K562 (cell line): ENCODE results near the gene ZNF22. TPM values are rescaled to one million over a fixed set of nuclear protein-coding genes. Genes with fewer than 3 reads are reported as not detected.

Experiments used
- ARNT ChIP-seq, 2 experiments: fragments of 450-650 bp; IDR thresholded peaks; 2 replicates each; pipeline ENCODE4 v1.6.1; 2016; ENCODE audit warnings: mild to moderate bottlenecking in 1 of 2
- CCNT2 ChIP-seq: IDR thresholded peaks from 2 replicates; pipeline ENCODE4 v1.6.1; 2011; ENCODE audit warnings: borderline replicate concordance, low read depth, mild to moderate bottlenecking, moderate library complexity, mixed read lengths, low read length; ENCODE audit not compliant: insufficient read length; ENCODE audit errors: extremely low read depth
- CGGBP1 ChIP-seq: fragments of 250-450 bp; sonication (Bioruptor Pico); IDR thresholded peaks from 2 replicates; pipeline ENCODE4 v1.9.0; 2021; ENCODE audit warnings: mild to moderate bottlenecking
- FOXP1 ChIP-seq: sonication (generic); formaldehyde crosslinking; IDR thresholded peaks from 2 replicates; pipeline ENCODE4 v1.8.0; 2022; ENCODE audit warnings: mild to moderate bottlenecking, missing genetic modification reagents
- GTF2A2 ChIP-seq: IDR thresholded peaks from 2 replicates; pipeline ENCODE4 v1.6.1; 2016; ENCODE audit warnings: mild to moderate bottlenecking, missing genetic modification characterization, missing compliant biosample characterization
- HES1 ChIP-seq: fragments of 450-650 bp; IDR thresholded peaks from 2 replicates; pipeline ENCODE4 v1.6.1; 2016; ENCODE audit warnings: low read depth, mild to moderate bottlenecking, moderate library complexity
- KDM4B ChIP-seq, 2 experiments: fragments of 450-650 bp in 1 of 2; sonication (generic) in 1 of 2; IDR thresholded peaks; 2 replicates each; pipeline ENCODE4 v1.6.1; 2016 to 2017; ENCODE audit warnings: borderline replicate concordance in 2 of 2, antibody characterized with exemption in 1 of 2, low read depth in 1 of 2, mild to moderate bottlenecking in 1 of 2
- MEF2D ChIP-seq: conservative IDR thresholded peaks from 2 replicates; pipeline ENCODE4 v1.6.1; 2016; ENCODE audit warnings: low read depth, missing genetic modification characterization, missing compliant biosample characterization
- PCBP1 ChIP-seq: fragments of 200-400 bp; formaldehyde crosslinking; IDR thresholded peaks from 2 replicates; pipeline ENCODE4 v1.6.1; 2018; ENCODE audit warnings: mild to moderate bottlenecking, low read depth, low read length; ENCODE audit not compliant: poor library complexity, severe bottlenecking
- POLR2A ChIP-seq: fragments of 450-650 bp; conservative IDR thresholded peaks from 2 replicates; pipeline ENCODE4 v1.6.1; 2016
- RBM22 ChIP-seq: fragments of 200-400 bp; formaldehyde crosslinking; IDR thresholded peaks from 2 replicates; pipeline ENCODE4 v1.6.1; 2018; ENCODE audit warnings: low read length, low read depth; ENCODE audit not compliant: poor library complexity, severe bottlenecking
- RBM34 ChIP-seq: fragments of 200-400 bp; formaldehyde crosslinking; IDR thresholded peaks from 2 replicates; pipeline ENCODE4 v1.6.1; 2018; ENCODE audit warnings: low read length, borderline replicate concordance; ENCODE audit not compliant: insufficient read depth
- SMARCA4 ChIP-seq: fragments of 450-650 bp; IDR thresholded peaks from 2 replicates; pipeline ENCODE4 v1.6.1; 2016
- SUPT5H ChIP-seq: fragments of 450-650 bp; IDR thresholded peaks from 2 replicates; pipeline ENCODE4 v1.6.1; 2016
- TOE1 ChIP-seq, 2 experiments: fragments of 450-650 bp in 1 of 2; sonication (generic) in 1 of 2; formaldehyde crosslinking in 1 of 2; IDR thresholded peaks; 2 replicates each; pipeline versions ENCODE4 v1.7.1 to v1.8.0; 2016 to 2022; ENCODE audit warnings: borderline replicate concordance in 2 of 2, mild to moderate bottlenecking in 2 of 2, antibody characterized with exemption in 1 of 2, inconsistent platforms in 1 of 2, low read depth in 1 of 2, missing genetic modification reagents in 1 of 2, moderate library complexity in 1 of 2
- ZKSCAN1 ChIP-seq: fragments of 150-350 bp; IDR thresholded peaks from 2 replicates; pipeline ENCODE4 v1.6.1; 2016; ENCODE audit warnings: low read depth, low read length
- ZNF318 ChIP-seq, 2 experiments: fragments of 450-650 bp; IDR thresholded peaks; 2 replicates each; pipeline ENCODE4 v1.6.1; 2016; ENCODE audit warnings: mild to moderate bottlenecking in 2 of 2, borderline replicate concordance in 1 of 2, low read depth in 1 of 2, moderate library complexity in 1 of 2
- ZNF436 ChIP-seq: fragments of 250-450, 450-650 bp; sonication (Bioruptor Pico); formaldehyde crosslinking; IDR thresholded peaks from 2 replicates; pipeline ENCODE4 v1.7.0; 2020; ENCODE audit warnings: mild to moderate bottlenecking
- polyA plus RNA-seq, 8 experiments: library from polyadenylated mRNA; depleted of rRNA in 4 of 8; stranded (reverse) in 5 of 8; unstranded in 3 of 8; fragments of >200 nt; fragmentation: Nextera tagmentation in 2 of 8; fragmentation: Illumina TruSeq in 1 of 8; extraction: Ambion mirVana in 2 of 8; extraction: Trizol in 1 of 8; gene quantifications; 2 replicates each; pipeline versions ENCODE4 v1.2.1 to v1.2.3, GENCODE V29; 2011 to 2014; ENCODE audit warnings: inconsistent platforms in 1 of 8, missing spikeins in 1 of 8
- total RNA-seq, 7 experiments: library from RNA; depleted of rRNA in 6 of 7; stranded (reverse); fragments of >200 nt in 6 of 7; fragmentation: Illumina TruSeq in 2 of 7; extraction: Trizol in 2 of 7; gene quantifications; 2 replicates each; pipeline versions ENCODE4 v1.2.1 to v1.2.3, GENCODE V29; 2011 to 2021; ENCODE audit warnings: low replicate concordance in 1 of 7

The ZNF22 gene
- total and polyA plus RNA-seq, 9 of the 15 experiments (the other 6 are each of a cell fraction or from before 2014, with no cell fraction given): 36.2 to 98.7 (median 51.2) TPM

- TF ChIP-seq CCNT2 (peak; percentile 31), ARNT (IDR thresholded peaks at IDR 0.05) (no peak), HES1 (no peak), CGGBP1 (no peak), KDM4B (IDR thresholded peaks at IDR 0.05; ENCODE audit: borderline replicate concordance in 2 of 2, low read depth in 1 of 2) (0 out of 4 replicates have a peak, but pooled peaks of 1 of the 2 experiments have one; percentile 22), SMARCA4 (no peak), TOE1 (IDR thresholded peaks at IDR 0.05; ENCODE audit: borderline replicate concordance) (peak; percentile 56; the same call in 1 of the 2 replicates), TOE1 (CRISPR knock-in tag; IDR thresholded peaks at IDR 0.05; ENCODE audit: borderline replicate concordance, low read depth) (no peak), RBM22 (no peak), MEF2D (tag) (peak; percentile 100), FOXP1 (CRISPR knock-in tag) (no peak), ZKSCAN1 (0 out of 2 replicates have a peak, but pooled peaks have one; percentile 12), SUPT5H (0 out of 2 replicates have a peak, but pooled peaks have one; percentile 43), RBM34 (no peak), ZNF318 (IDR thresholded peaks at IDR 0.05; ENCODE audit: borderline replicate concordance in 1 of 2, low read depth in 1 of 2) (0 out of 4 replicates have a peak, but pooled peaks of 1 of the 2 experiments have one; percentile 14), ZNF436 (CRISPR knock-in tag) (no peak), POLR2A (peak; percentile 68), GTF2A2 (tag) (peak; percentile 88; the same call in 1 of the 2 replicates), PCBP1 (no peak)
Measured at GRCh38 chr10:44978570-44979280, 22.0 kb upstream of the ZNF22 start, which contains the start of gene DEPP1 (continued).
